ENCODE data around the gene ZNF511. TPM values are rescaled to one million over a fixed set of nuclear protein-coding genes. Genes with fewer than 3 reads are reported as not detected.

ZNF511 gene
- total RNA-seq, 1 experiment from 2014 or later = 49.0 TPM

DNA sequence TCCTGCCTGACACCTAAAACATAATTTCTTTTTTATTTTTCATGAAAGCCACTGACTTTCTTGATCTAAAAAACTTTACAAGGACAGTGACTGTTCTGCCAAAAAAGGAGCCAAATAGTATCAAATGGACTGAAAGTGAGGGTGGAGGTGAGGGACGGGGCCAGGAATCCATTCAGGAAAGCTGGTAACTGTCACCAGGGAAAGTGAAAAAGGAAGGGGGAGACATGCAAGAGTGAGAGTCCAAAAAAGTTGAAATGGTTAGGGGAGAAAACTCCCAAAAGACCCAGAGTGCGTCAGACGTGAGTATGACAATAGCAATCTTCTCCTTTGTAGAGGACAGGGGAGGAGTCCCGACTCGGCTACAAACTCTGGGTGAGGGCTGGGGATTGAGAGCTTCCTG, 35.5 kb downstream of the ZNF511 start (continued):
- TF ChIP-seq FOSL1 (IDR thresholded peaks at IDR 0.05; ENCODE audit: low read depth) (no peak), EZH2 (IDR thresholded peaks at IDR 0.05) (no peak)

DNA sequence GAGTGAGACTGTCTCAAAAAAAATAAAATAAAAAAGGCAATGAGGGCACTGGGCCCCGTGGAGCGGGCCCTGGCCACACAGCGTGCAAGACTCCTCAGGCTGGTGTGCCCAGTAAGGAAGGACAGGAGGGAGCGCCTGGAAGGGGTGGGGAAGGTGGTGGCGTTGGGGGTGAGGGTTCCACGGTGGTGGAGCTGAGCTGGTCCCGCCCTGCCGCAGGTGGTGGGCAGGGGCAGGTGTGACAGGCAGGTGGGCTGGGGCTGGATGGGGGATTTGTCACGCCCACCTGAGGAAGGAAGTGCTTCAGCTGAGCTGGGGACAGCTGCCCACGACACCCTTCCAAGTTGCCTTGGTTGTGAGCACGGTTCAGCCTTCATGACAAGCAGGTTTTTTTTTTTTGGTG, 37.7 kb downstream of the ZNF511 start:
- H3K9me3 ChIP-seq (ENCODE audit: control insufficient read depth in 1 of 2, insufficient read depth in 1 of 2, low read depth in 1 of 2, low read length in 2 of 2) = no peaks in the 10 kb centered on the region
- no TSS peak for BruUV-seq (replicated peaks)
- no peak overlapping the region for H3K4me3 ChIP-seq (replicated peaks in 1 of 2; ENCODE audit: low read depth in 1 of 2, low read length in 2 of 2)
- no peaks in the 10 kb centered on the region for H3K79me2 ChIP-seq (ENCODE audit: insufficient read depth, low read length)
- H3K27ac ChIP-seq (ENCODE audit: low read depth, low read length) = no peak overlapping the region
- intact Hi-C loops (cut with micrococcal nuclease) = no loop called here
- no peak overlapping the region for H2AFZ ChIP-seq (ENCODE audit: low read depth, low read length, poor library complexity, severe bottlenecking)
- CTCF ChIA-PET = interaction anchor here (1.7 kb wide), 1 partner anchor 17 kb away, joined by 5 read pairs; no protein-coding TSS in a partner anchor
- H3K36me3 ChIP-seq (ENCODE audit: control insufficient read depth in 1 of 2, insufficient read depth in 2 of 2, low read length in 2 of 2) = no peaks in the 10 kb centered on the region
- H4K20me1 ChIP-seq (ENCODE audit: insufficient read depth) = no peaks in the 10 kb centered on the region
- no peaks in the 10 kb centered on the region for H3K9me2 ChIP-seq (ENCODE audit: insufficient read depth)
- RAD21 ChIA-PET (ENCODE audit: low non-redundant PET in 1 of 2, low total read pairs in 2 of 2, uncharacterized antibody in 2 of 2, unreplicated experiment in 2 of 2) = no interaction called here
- TF ChIP-seq SIN3A (IDR thresholded peaks at IDR 0.05; ENCODE audit: low read depth) (no peak), YY1 (IDR thresholded peaks at IDR 0.05; ENCODE audit: extremely low read depth, insufficient replicate concordance, low read depth, low read length) (no peak), POLR2A (IDR thresholded peaks at IDR 0.05; ENCODE audit: borderline replicate concordance, extremely low read depth, insufficient read depth, insufficient read length) (no peak), TCF7L2 (IDR thresholded peaks at IDR 0.05; ENCODE audit: borderline replicate concordance, extremely low read depth, insufficient read depth, insufficient read length) (no peak), EZH2phosphoT487 (IDR thresholded peaks at IDR 0.05; ENCODE audit: borderline replicate concordance) (no peak), FOSL1 (IDR thresholded peaks at IDR 0.05; ENCODE audit: low read depth) (no peak)
- TF ChIP-seq, protein P1, sequence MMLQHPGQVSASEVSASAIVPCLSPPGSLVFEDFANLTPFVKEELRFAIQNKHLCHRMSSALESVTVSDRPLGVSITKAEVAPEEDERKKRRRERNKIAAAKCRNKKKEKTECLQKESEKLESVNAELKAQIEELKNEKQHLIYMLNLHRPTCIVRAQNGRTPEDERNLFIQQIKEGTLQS (IDR thresholded peaks at IDR 0.05) = no peak
- DNase-seq (ENCODE audit: low read depth, low spot score) (no peak), ATAC-seq (no peak)
- H3K4me1 ChIP-seq (ENCODE audit: control insufficient read depth in 1 of 2, insufficient read depth in 2 of 2, low read length in 2 of 2) = peaks cover 0 to 8% of the 10 kb centered on the region in 2 experiments; a peak in 1 of 4 replicates
- POLR2A ChIA-PET = no interaction called here
- H3K9ac ChIP-seq (ENCODE audit: low read length) = no peak overlapping the region
- H3K27me3 ChIP-seq (ENCODE audit: insufficient read depth, low read length) = no peaks in the 10 kb centered on the region
- no peak overlapping the region for H3K4me2 ChIP-seq (ENCODE audit: low read length)

All from HCT116 (cell line).